Keratinocyte (primary cell): ENCODE results near the gene CPSF7. TPM values are rescaled to one million over a fixed set of nuclear protein-coding genes. Genes with fewer than 3 reads are reported as not detected.

Source experiments
- DNase-seq: peaks from one replicate; pipeline ENCODE4 v3.0.0-alpha.2; 2011; ENCODE audit warnings: low read depth, missing footprints, low spot score
- FAIRE-seq: peaks from 2 replicates; lab custom pipeline; 2011; peaks lifted over from hg19 to GRCh38; lab: Jason Lieb, UNC
- H2AFZ ChIP-seq: 2 replicates; pipeline ENCODE4 v1.6.0; 2012; ENCODE audit warnings: low read length, control low read depth, inconsistent platforms; ENCODE audit not compliant: control insufficient read depth
- H3K27ac ChIP-seq: 2 replicates; pipeline ENCODE4 v1.5.1; 2011; ENCODE audit warnings: low read length; ENCODE audit not compliant: control insufficient read depth, insufficient read depth
- H3K27me3 ChIP-seq: 3 replicates; pipeline ENCODE4 v1.6.0; 2011; ENCODE audit warnings: low read length; ENCODE audit not compliant: control insufficient read depth, insufficient read depth; ENCODE audit errors: extremely low read depth
- H3K36me3 ChIP-seq, 2 experiments: 2 replicates in 1 of 2; 3 replicates in 1 of 2; pipeline ENCODE4 v1.5.1; 2011; ENCODE audit warnings: low read length in 2 of 2, mild to moderate bottlenecking in 1 of 2; ENCODE audit not compliant: control insufficient read depth in 2 of 2, insufficient read depth in 2 of 2; ENCODE audit errors: extremely low read depth in 1 of 2
- H3K4me1 ChIP-seq: 3 replicates; pipeline ENCODE4 v1.5.1; 2011; ENCODE audit warnings: low read length; ENCODE audit not compliant: control insufficient read depth, insufficient read depth; ENCODE audit errors: extremely low read depth
- H3K4me2 ChIP-seq: 3 replicates; pipeline ENCODE4 v1.6.0; 2011; ENCODE audit warnings: low read depth, low read length; ENCODE audit not compliant: control insufficient read depth, insufficient read depth; ENCODE audit errors: extremely low read depth
- H3K4me3 ChIP-seq, 3 experiments: fragments of 200-600 bp in 1 of 3; sonication (generic) in 1 of 3; 2 replicates in 2 of 3; 3 replicates in 1 of 3; pipeline ENCODE4 v1.5.1; 2011 to 2016; ENCODE audit warnings: low read length in 3 of 3, mild to moderate bottlenecking in 3 of 3, control low read depth in 2 of 3, inconsistent platforms in 1 of 3, low read depth in 1 of 3, mixed read lengths in 1 of 3, mixed run types in 1 of 3, moderate library complexity in 1 of 3; ENCODE audit not compliant: control insufficient read depth in 2 of 3, insufficient read depth in 2 of 3; ENCODE audit errors: extremely low read depth in 1 of 3
- H3K79me2 ChIP-seq: 2 replicates; pipeline ENCODE4 v1.6.0; 2012; ENCODE audit warnings: low read length; ENCODE audit not compliant: control insufficient read depth, insufficient read depth
- H3K9ac ChIP-seq: 3 replicates; pipeline ENCODE4 v1.6.0; 2011; ENCODE audit warnings: low read length; ENCODE audit not compliant: control insufficient read depth, insufficient read depth; ENCODE audit errors: extremely low read depth
- H3K9me1 ChIP-seq: 3 replicates; pipeline ENCODE4 v1.6.0; 2011; ENCODE audit warnings: low read length; ENCODE audit not compliant: control insufficient read depth, insufficient read depth; ENCODE audit errors: extremely low read depth
- H3K9me3 ChIP-seq: 2 replicates; pipeline ENCODE4 v1.5.1; 2012; ENCODE audit warnings: low read depth, low read length; ENCODE audit not compliant: control insufficient read depth
- H4K20me1 ChIP-seq: 3 replicates; pipeline ENCODE4 v1.6.0; 2011; ENCODE audit warnings: low read length; ENCODE audit not compliant: control insufficient read depth, insufficient read depth; ENCODE audit errors: extremely low read depth
- EZH2 ChIP-seq: IDR thresholded peaks from one replicate; pipeline ENCODE4 v1.6.1; 2012; ENCODE audit warnings: inconsistent platforms, mild to moderate bottlenecking, low read length, moderate library complexity
- dilution Hi-C: fragments of 300-500 bp; cut with MboI; formaldehyde crosslinking; loops from one replicate; pipeline ENCODE4 v1.7.0; 2020; ENCODE audit warnings: low sequenced_read_pairs; ENCODE audit not compliant: extremely low pct_ligation_motif_present
- polyA plus RNA-seq, 5 experiments: library from polyadenylated mRNA; depleted of rRNA in 3 of 5; stranded (reverse) in 3 of 5; stranded (forward) in 1 of 5; unstranded in 1 of 5; fragments of >200 nt; gene quantifications; 1 replicate in 1 of 5; 2 replicates in 3 of 5; 3 replicates in 1 of 5; pipeline versions ENCODE4 v1.2.1 to v1.2.3, GENCODE V29; 2011 to 2012; ENCODE audit warnings: missing spikeins in 2 of 5, low read depth in 1 of 5, low replicate concordance in 1 of 5
- TF ChIP-seq, protein P1 (sequence below), 3 experiments: IDR thresholded peaks in 1 of 3; conservative IDR thresholded peaks in 1 of 3; optimal IDR thresholded peaks in 1 of 3; 2 replicates in 2 of 3; 3 replicates in 1 of 3; pipeline versions ENCODE3 to v1.5.1; 2011; ENCODE audit warnings: low read length in 3 of 3, mild to moderate bottlenecking in 3 of 3, moderate library complexity in 2 of 3, control low read depth in 1 of 3, inconsistent platforms in 1 of 3; ENCODE audit not compliant: insufficient read depth in 2 of 3; ENCODE audit errors: extremely low read depth in 1 of 3

Gene CPSF7
- polyA plus RNA-seq, 1 donor (not counting 4 experiments of a cell fraction or from before 2014, with no cell fraction given) = 34.5 TPM

DNA sequence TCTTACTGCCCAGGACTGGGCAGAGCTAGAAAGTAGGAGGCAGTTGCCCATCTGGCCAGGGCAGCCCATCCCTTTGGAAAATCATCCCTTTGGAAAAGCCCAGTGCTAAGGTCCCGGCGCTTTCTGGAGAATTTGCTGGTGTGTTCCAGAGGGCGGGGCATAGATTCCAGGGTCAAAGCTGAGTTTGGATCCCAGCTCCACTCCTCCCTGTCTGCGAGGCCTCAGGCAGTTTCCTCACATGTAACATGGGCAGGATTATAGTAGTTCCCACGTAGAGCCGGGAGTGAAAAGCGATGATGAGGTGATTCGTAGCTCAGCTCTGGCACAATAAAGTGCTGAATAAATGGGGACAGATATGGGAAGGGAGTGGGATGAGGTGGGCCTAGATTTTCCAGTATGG, 47.4 kb upstream of the CPSF7 start:
- no peak overlapping the region for H3K9ac ChIP-seq
- H3K27ac ChIP-seq = no peak overlapping the region
- no peaks in the 10 kb centered on the region for H3K79me2 ChIP-seq
- H3K36me3 ChIP-seq = no peaks in the 10 kb centered on the region
- TF ChIP-seq EZH2 = no peak
- TF ChIP-seq, protein P1, sequence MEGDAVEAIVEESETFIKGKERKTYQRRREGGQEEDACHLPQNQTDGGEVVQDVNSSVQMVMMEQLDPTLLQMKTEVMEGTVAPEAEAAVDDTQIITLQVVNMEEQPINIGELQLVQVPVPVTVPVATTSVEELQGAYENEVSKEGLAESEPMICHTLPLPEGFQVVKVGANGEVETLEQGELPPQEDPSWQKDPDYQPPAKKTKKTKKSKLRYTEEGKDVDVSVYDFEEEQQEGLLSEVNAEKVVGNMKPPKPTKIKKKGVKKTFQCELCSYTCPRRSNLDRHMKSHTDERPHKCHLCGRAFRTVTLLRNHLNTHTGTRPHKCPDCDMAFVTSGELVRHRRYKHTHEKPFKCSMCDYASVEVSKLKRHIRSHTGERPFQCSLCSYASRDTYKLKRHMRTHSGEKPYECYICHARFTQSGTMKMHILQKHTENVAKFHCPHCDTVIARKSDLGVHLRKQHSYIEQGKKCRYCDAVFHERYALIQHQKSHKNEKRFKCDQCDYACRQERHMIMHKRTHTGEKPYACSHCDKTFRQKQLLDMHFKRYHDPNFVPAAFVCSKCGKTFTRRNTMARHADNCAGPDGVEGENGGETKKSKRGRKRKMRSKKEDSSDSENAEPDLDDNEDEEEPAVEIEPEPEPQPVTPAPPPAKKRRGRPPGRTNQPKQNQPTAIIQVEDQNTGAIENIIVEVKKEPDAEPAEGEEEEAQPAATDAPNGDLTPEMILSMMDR (optimal IDR thresholded peaks at IDR 0.05 in 1 of 3, IDR thresholded peaks at IDR 0.05 in 1 of 3, conservative IDR thresholded peaks at IDR 0.05 in 1 of 3; ENCODE audit: extremely low read depth in 1 of 3, insufficient read depth in 2 of 3, low read length in 3 of 3) = no peak
- no peak overlapping the region for H2AFZ ChIP-seq
- no peaks in the 10 kb centered on the region for H4K20me1 ChIP-seq
- no peak overlapping the region for H3K4me2 ChIP-seq
- dilution Hi-C loops = no loop called here
- H3K4me3 ChIP-seq = no peak overlapping the region
- peaks cover 10% of the 10 kb centered on the region for H3K4me1 ChIP-seq
- H3K27me3 ChIP-seq = peaks cover 5% of the 10 kb centered on the region
- no peaks in the 10 kb centered on the region for H3K9me1 ChIP-seq
- H3K9me3 ChIP-seq = no peaks in the 10 kb centered on the region
- no peak for DNase-seq
- no peak for FAIRE-seq

DNA sequence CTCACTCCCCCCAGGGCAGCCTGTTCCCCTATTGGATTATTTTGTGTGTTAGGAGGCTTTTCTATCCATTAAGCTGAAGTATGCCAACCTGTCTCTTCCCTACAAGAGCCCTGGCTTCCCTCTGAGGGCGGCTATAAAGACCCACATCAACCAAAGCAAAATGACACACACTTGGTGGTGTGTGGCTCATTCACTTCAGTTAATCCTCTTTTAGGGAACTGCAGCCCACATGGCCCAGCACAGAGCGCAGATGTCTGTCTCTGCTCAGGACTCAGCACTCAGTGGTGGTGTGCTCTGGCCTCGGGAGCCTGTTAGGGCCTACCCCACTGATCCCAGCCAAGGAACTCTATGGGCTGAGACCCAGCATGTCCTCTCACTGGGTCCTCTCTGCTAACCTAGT, 46.6 kb upstream of the CPSF7 start:
- Histone ChIP-seq H3K4me2 (no peak overlapping the region), H3K9ac (no peak overlapping the region), H3K27me3 (peaks cover 5% of the 10 kb centered on the region), H2AFZ (no peak overlapping the region), H3K27ac (no peak overlapping the region), H3K4me1 (peaks cover 10% of the 10 kb centered on the region), H3K9me3 (no peaks in the 10 kb centered on the region), H3K36me3 (no peaks in the 10 kb centered on the region), H4K20me1 (no peaks in the 10 kb centered on the region), H3K79me2 (no peaks in the 10 kb centered on the region), H3K4me3 (no peak overlapping the region), H3K9me1 (no peaks in the 10 kb centered on the region)
- DNase-seq (no peak), FAIRE-seq (no peak)
- TF ChIP-seq, protein P1 (optimal IDR thresholded peaks at IDR 0.05 in 1 of 3, IDR thresholded peaks at IDR 0.05 in 1 of 3, conservative IDR thresholded peaks at IDR 0.05 in 1 of 3; ENCODE audit: extremely low read depth in 1 of 3, insufficient read depth in 2 of 3, low read length in 3 of 3) = no peak
- no peak for TF ChIP-seq EZH2
- dilution Hi-C loops = no loop called here
